GM20431 (cell line): Measurements from ENCODE around the gene FAM98A.

Experiments
- in situ Hi-C: fragments of 300-500 bp; cut with MseI, MboI; formaldehyde crosslinking; loops from one replicate; pipeline ENCODE4 v1.15.0; 2020; ENCODE audit warnings: low sequenced_read_pairs; ENCODE audit not compliant: unreplicated experiment

FAM98A gene

DNA sequence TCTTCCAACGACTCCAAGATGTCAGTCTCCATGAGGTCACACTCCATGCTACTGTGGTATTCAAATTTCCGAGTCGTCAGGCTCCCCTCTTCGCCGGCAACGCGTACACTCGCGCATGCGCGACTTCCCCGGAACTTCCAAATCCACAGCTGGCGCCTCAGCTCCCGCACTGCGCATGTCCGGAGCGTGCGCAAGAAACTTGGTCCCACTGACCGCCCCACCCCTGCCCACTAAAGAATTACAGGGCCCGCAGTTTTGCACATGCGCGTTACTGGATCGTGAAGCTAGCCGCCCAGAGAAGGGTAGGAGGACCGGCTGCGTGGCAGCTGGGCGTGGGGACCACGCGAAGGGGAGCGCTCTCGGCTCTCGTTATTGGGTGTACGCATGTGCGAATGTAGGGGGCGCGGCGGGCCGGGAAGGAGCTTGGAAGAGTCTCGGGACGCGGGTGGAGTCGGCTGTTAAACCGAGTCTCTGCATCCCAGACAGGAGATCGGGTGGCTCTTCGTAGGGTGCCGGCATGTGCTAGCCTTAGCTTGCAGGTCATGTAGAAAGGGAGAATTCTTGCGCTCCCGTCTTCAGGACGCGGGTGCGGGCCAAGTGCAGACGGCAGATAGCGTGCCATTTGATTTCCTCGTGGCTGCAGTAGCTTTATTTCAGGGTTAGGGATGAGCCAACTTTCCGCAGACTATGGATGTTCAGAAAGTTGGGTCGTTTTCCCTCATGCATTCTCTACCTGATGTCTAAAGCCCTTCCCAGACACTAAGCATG lies at the start of gene FAM98A:
TSS of gene FAM98A (minus strand) at position 125 of the 768 bp plus-strand sequence. CDS start at position 47, 78 bp downstream.
- in situ Hi-C loops, result loop anchor here (25.0 kb wide), 1 partner anchor 137 kb away; no protein-coding TSS in a partner anchor

DNA sequence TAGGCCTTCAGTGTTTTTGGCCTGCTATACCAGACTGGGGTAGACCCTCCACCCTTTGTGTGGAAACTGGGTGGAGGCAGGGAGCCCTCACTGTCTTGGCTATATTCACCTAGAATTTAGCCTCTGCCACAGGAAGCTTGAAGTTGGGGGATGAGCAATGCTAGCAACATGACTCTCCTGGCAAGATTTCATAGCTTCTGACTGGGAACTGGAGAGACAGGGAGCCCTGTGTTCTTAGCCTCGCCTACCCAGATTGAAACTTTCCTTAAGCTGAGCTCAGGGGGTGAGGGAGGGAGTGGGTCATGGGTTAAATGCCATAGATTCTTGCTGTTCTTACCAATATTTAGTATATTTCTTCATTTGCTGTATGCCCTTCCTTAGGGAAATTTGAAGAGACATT lies 46.8 kb upstream of the FAM98A start:
- in situ Hi-C loops, result no loop called here

DNA sequence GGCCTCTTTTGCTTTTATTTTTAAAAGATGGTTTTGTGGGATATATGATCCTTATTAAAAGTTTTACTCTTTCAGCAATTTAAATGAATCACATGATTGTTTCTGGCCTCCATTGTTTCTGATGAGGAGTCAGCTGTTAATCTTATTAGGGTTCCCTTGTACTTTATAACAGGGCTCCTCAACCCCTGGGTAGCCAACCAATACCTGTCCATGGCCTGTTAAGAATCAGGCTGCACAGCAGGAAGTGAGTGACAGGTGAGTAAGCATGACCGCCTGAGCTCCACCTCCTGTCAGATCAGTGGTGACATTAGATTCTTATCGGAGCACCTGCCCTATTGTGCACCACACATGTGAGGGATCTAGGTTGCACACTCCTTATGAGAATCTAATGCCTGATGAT lies 45.1 kb upstream of the FAM98A start:
- in situ Hi-C loops, result no loop called here

DNA sequence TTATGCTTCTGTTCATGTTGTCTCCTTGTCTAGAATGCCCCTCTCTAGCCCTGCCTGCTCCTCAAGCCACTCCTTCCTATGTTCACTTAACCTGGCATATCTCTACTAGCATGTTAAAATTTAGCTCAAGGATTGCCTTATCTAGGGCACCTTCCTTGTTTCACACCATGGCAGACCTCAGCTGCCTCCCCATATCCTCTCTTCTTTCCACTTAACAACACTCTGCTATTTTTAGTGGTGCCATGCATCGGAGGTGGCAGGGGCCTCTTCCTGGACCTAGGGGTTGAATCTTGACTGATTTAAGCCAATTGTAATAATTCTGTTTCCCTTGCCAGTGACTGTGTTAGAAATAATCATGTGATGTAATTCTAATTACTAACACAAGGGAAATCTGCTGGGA lies 36.9 kb upstream of the FAM98A start:
- in situ Hi-C loops, result no loop called here

DNA sequence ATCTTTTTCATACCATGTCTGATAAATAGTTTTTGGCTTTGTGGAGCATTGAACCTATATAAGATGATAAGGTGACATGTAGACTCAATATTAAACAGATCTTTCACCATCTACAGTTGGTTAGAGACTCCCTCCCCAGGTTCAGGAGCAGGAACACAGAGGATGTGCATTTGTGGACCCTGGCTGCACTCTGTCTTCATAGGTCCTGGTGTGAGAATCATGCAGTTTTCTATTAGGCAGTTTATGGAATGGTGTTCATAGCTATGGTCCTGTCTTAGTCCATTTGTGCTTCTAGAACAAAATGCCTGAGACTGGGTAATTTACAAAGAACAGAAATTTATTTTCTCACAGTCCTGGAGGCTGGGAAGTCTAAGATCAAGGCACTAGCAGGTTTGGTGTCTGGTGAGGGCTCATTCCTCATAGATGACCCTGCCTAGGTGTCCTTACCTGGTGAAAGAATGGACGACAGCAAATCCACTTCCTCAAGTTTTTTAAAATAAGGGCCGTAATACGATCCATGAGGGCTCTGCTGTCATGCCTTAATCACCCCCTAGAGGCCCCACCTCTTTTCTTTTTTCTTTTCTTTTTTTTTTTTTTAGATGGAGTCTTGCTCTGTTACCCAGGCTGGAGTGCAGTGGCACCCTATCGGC lies 35.3 kb upstream of the FAM98A start:
- in situ Hi-C loops, result no loop called here

DNA sequence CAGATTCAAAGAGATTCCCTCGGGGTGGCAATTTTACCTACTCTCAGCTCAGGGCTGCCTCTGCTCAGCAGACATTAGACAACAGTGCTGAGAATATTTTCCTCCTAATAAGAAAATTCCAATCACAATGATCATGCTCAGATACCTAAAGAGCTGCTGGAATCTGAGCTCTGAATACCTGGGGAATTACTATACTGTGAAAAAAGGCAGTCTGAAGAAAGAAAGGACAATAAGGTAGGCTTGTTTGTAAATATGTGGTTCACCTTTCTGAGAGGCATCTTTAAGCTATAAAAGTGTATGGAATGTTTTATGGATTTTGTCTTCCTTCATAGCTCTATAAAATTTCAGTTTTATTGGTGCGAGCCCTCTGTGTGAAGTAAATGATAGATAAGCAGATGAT lies 34.2 kb upstream of the FAM98A start:
- in situ Hi-C loops, result no loop called here

DNA sequence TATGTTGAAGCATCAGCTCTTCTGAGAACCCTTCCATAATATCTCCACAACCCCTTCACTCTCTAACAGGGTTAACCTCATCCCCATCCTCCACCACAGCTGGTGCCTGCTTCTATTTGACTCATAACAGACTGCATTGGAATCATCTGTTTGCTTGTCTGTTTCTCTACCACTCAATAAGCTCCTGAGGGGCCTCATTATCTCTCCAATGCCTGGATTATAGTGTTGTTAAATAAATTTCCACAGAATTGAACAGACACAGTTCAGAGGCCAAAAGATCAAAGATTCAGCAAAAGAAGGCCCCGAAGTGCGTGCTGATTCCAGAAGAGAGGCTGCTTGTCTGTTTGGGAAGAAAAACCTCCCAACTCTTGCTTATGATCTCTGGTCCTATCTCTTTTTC lies 33.7 kb upstream of the FAM98A start:
- in situ Hi-C loops, result no loop called here

DNA sequence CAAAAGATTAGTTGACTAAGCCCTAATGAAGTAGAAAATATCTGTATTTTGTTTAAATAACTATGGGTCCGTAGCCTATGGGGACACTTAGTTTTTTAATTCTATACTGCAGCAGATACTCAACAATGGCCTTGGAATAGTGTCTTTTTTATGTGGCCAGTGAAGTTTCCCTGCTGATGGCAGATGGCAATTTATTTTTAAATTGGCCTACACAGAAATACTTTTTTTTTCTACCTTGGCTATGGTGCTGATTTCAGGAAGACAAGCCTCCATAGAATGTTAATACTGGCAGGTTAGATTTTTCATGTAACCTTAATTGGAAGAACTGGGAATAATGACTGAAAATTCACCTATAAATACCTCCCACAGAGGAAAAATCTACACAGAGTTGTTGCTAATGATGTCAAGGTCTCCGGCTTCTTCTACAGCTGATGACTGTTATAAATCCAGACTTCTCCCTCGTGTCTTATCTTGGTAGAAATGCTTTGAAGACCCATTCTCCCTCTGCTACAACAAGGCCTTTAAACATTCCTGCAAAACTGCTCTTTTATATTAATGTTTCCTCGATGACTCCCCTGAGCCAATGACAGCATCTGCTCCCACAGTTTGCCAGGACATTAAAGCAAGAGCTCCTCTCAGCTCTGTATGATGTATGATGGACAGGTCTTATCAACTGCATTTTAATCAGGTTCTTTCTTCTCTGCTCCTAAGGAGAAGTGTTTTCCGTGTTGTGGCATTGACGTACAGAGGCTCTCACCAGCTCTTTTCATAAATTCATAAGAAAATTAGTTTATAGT lies 29.1 kb upstream of the FAM98A start:
- in situ Hi-C loops, result no loop called here

DNA sequence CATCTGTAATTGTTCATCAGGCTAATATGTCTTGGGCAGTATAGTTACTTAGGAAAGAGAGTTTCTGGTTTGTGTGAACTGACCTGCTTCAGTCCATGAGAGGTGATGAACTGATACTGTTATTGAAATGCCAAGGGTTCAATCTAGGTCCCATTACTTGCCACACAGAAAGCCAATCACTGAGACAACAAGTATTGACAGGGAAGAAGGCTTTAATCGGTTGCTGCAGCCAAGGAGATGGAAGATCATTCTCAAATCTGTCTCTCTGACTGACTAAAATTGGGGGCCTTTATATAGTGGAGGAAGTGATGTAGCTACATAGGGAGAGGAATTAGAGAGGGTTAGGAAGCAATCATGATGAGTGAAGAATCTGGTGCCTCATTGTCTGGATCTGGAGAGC lies 19.9 kb upstream of the FAM98A start:
- in situ Hi-C loops, result no loop called here

DNA sequence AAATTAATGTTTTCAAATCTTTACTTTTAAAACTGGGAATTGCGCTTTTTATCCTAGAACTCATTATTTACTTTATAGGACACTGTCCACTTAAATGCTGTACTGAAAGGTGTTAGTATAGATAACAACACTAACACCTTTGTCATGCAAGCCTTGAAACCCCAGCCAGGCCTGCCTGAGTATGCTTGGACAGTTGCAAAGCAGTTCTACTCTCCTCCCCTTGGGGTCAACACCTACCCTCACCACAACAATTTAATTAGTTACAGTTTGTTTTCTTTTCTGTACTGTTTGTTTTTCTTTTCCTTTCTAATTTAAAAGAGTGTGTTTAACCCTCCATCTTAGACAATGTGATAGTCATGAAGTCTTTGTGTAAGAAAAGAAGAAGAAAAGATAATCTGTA lies 18.9 kb upstream of the FAM98A start:
- in situ Hi-C loops, result no loop called here

DNA sequence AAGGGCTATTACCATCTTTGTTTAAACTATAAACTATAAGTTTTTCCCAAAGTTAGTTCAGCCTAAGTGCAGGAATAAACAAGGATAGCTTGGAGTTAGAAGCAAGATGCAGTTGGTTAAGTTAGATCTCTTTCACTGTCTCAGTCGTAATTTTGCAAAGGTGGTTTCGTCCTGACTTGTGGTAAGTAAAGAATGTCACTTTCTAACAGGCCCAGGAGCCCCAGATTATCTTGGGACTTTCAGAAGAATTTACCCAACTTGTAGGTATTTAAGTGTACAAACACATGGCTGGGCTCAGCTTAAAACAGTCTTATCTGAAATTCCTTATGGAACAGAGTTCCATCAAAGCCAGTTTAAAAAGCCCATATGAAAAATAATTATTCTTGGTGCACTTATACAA lies 18.3 kb upstream of the FAM98A start:
- in situ Hi-C loops, result no loop called here

DNA sequence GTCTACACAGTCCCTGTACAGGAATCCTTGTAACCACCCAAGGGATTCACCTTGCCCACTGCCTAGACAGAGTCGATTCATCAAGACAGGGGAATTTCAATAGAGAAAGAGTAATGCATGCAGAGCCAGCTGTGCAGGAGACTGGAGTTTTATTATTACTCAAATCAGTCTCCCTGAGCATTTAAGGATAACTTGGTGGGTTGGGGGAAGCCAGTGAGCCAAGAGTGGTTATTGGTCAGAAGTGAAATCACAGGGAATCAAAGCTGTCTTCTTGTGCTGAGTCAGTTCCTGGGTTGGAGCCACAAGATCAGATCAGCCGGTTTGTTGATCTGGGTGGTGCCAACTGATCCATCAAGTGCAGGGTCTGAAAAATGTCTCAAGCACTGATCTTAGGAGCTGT lies 17.8 kb upstream of the FAM98A start:
- in situ Hi-C loops, result no loop called here

DNA sequence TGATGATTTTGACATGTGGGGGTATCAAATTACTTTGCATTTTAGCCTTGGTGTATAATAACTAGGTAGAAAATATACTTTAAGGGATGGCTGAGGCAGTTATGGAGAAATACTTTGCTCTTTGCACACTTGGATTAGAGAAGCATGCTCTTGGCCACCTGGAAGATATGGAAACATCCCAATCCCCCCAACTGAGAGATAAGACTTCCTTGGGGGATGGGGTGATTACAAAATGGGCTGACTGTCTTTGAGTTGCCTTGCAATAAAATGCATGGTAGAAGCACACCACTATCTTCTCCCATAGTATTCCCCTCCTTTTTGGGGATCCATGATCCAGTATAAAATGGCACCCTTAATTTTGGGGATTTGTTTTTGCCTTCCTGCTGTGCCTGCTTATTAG lies 15.1 kb upstream of the FAM98A start:
- in situ Hi-C loops, result no loop called here

DNA sequence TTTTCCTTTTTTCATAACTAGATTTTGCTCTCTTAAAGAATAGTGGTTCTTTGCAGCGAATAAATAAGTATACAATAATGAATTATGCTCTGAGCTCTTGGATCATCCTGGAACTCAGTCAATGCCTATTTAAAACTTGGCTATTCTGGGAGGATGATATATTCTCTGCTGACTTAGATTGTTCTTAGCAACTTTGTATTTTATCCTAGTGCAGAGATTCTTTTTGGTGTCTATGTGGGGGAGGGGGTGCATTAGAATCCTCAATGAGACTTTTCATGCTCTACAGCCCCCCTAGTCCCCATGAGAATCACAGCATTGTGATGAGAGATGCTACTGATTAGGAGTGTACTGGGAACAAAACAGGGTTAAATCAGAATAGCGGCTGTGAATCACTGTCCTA lies 8.8 kb upstream of the FAM98A start:
- in situ Hi-C loops, result no loop called here

DNA sequence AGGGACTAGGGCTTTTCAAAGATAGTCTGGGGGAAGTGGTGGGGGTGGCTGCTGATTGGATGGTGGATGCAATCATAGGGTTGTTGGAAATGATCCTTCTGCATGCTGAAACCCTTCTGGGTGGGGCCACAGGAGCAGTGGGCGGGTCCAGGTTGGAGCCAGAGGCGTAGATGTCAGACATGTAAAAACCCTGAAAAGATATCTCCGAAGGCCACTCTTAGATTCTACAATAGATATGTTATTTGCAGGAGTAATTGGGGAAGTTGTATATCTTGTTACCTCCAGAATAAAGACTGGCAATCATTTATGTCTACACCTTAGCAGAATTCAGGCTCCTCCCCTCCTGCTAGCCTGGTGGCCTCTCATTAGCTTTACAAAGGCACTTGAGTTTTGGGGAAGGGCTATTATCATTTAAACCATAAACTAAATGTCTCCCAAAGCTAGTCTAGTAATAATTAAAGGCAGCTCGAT lies 8.2 kb upstream of the FAM98A start:
- in situ Hi-C loops, result no loop called here

DNA sequence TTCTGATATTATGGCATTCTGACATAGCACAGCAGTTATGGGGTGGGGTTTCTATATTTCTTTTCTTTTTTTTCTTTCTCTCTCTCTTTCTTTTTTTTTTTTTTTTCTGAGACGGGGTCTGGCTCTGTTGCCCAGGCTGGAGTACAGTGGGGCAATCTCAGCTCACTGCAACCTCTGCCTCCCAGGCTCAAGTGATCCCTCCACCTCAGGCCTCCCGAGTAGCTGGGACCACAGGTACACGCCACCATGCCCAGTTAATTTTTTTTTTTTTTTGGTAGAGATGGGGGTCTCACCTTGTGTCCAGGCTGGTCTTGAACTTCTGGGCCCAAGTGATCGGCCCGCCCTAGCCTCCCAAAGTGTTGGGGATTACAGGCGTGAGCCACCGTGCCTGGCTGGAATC lies 7.5 kb upstream of the FAM98A start:
- in situ Hi-C loops, result no loop called here

DNA sequence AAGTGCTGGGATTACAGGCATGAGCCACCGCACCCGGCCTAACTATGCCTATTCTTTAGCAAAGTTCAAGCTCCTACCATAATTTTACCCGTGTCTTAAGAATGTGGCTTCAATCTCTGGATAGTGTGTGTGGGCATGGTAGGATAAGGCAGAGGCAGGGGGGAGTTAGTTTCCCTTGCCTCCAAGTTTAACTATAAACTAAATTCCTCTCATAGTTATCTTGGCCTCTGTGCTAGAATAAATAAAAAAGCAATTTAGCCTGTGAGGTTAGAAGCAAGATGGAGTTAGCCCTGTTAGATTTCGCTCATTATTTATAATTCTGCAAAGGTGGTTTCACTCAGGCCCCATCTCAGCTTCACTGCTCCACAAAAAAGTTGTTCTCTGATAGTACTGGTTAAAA lies 7.0 kb upstream of the FAM98A start:
- in situ Hi-C loops, result no loop called here

DNA sequence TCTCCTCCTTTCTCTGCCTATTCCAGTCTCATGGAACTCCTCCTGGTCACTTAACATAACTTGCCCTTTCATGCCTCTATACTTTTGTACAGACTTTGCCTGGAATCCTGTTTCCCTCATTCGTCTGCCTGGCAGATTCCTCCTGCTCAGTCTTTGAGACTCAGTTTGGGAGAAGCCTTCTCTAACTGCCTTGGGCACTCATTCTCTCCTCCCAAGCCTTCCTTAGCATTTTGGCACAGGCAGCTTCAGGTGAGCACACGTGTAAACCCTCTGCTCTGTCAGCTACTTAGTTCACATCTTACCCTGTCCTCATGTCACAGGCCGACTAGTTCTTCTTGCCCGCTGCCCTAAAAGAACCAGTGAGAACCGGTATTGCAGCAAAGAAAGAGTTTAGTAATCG lies 6.0 kb upstream of the FAM98A start:
- in situ Hi-C loops, result no loop called here

DNA sequence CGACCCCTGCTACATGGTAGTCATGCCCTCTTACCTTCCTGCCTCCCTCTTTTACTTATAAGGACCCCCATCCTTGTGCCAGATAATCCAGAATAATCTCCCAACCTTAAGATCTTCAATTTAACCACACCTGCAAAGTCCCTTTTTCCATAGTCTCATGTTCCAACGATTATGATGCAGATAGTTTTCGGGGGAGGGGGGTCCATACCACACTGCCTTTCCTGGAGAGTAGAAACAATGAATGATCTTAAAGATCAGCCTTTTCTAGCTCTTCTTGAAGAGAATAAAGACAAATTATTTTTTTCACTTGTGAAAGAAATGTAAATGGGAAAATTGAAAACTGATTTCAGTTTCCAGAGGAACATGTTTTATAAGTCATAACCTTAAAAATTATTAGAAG lies 4.3 kb upstream of the FAM98A start:
- in situ Hi-C loops, result no loop called here

DNA sequence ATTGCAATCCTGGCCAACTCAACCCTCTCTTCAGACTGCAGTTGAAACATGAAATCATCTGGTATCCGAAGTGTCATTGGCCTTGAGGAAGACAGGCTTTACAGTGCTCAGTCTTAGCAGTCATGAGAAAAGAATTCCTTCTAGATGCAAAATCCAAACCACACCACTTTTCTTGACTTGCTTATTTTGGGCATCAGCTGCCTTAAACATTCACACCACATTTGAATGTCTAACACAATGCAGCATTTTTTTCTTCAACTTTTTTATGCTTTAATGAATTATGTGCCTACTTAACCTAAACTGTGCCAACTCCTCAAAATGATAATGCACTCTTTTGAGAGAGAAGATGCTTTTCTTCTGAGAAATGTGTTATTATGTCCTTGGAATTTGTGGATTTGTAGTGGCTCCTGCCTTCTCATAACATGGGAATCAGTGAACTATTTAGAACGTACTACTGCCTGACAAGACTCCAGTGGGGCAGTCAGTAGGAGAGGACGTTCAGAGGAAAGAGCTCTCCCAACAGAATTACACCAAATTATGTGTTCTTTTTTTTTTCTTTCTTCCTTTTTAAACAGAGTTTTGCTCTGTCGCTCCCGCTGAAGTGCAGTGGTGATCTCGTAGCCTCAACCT lies 3.2 kb upstream of the FAM98A start:
- in situ Hi-C loops, result no loop called here

DNA sequence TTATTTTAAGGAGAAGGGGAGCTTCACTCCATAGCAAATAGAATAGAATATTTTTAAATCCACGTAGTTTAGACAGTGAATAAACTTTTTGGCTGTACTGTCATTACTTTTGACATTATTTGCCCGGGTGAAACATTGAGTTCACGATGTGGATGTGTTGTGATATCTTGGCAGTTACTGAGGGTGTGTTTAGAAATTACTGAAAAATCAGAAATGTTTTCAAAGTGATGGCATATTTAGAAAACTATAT lies 769 bp upstream of the FAM98A start:
- in situ Hi-C loops, result loop anchor here (25.0 kb wide), 1 partner anchor 138 kb away; no protein-coding TSS in a partner anchor
